ENCODE data around the gene ZNF480.

The ZNF480 gene

DNA sequence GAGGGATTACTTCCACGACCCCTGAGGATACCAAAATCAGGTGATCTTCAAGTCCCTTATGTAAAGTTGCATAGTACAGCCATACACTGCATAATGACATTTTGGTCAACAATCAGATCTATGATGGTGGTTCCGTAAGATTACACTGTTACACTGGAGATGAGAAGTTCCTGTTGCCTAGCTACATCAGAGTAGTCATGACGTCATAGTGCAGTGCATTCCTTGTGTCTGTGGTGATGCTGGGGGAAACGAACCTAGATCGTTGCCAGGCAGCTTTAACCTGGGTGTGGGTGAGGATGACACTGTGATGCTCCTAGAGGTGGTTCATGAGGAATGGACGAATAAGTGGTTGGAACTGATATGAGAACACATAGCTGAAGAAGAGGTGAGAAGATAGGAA, 48.2 kb downstream of the ZNF480 start:
- TF ChIP-seq, protein P1, sequence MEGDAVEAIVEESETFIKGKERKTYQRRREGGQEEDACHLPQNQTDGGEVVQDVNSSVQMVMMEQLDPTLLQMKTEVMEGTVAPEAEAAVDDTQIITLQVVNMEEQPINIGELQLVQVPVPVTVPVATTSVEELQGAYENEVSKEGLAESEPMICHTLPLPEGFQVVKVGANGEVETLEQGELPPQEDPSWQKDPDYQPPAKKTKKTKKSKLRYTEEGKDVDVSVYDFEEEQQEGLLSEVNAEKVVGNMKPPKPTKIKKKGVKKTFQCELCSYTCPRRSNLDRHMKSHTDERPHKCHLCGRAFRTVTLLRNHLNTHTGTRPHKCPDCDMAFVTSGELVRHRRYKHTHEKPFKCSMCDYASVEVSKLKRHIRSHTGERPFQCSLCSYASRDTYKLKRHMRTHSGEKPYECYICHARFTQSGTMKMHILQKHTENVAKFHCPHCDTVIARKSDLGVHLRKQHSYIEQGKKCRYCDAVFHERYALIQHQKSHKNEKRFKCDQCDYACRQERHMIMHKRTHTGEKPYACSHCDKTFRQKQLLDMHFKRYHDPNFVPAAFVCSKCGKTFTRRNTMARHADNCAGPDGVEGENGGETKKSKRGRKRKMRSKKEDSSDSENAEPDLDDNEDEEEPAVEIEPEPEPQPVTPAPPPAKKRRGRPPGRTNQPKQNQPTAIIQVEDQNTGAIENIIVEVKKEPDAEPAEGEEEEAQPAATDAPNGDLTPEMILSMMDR (IDR thresholded peaks at IDR 0.05; ENCODE audit: insufficient read depth, low read length, poor library complexity, severe bottlenecking): no peak
- H3K36me3 ChIP-seq (ENCODE audit: control insufficient read depth, insufficient read depth, low read length): no peaks in the 10 kb centered on the region
- no peaks in the 10 kb centered on the region for H3K27me3 ChIP-seq (replicated peaks; ENCODE audit: control insufficient read depth, insufficient read depth, low read length)
- no peak overlapping the region for H3K4me3 ChIP-seq (replicated peaks; ENCODE audit: low read depth, low read length)
- DNase-seq (ENCODE audit: extremely low read depth, insufficient read length): no peak

DNA sequence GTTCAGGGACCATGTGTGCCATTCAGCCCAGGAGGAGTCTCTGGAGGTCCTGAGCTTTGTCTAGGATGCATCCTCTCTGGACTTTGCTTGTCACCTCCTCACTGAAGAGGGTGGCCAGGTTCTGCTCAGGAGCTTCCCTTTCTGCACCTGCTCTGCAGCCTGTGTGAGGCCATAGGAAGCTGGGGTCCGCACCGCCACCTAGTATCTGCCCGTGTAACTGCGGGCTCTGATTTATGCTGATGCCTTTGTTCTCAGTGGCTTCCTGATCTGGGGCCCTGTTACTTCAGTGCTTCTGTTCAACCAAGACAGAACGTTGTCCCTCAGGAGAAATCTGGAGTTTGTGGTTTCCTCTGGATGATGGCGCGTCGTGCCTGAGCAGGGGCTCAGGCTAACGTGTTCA, 54.5 kb downstream of the ZNF480 start:
- no peak for DNase-seq (ENCODE audit: extremely low read depth, insufficient read length)
- H3K4me3 ChIP-seq (replicated peaks; ENCODE audit: low read depth, low read length): no peak overlapping the region
- H3K27me3 ChIP-seq (replicated peaks; ENCODE audit: control insufficient read depth, insufficient read depth, low read length): no peaks in the 10 kb centered on the region
- H3K36me3 ChIP-seq (ENCODE audit: control insufficient read depth, insufficient read depth, low read length): no peaks in the 10 kb centered on the region
- TF ChIP-seq, protein P1 (IDR thresholded peaks at IDR 0.05; ENCODE audit: insufficient read depth, low read length, poor library complexity, severe bottlenecking): no peak

DNA sequence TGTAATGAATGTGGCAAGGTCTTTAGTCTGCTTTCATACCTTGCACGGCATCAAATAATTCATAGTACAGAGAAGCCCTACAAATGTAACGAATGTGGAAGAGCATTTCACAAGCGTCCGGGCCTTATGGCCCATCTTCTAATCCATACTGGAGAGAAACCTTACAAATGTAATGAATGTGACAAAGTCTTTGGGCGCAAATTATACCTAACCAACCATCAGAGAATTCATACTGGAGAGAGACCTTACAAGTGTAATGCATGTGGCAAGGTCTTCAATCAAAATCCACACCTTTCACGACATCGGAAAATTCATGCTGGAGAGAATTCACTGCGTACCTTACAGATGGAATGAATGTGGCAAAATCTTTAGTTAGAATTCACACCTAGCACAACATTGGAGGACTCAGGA, 69.5 kb downstream of the ZNF480 start:
- Histone ChIP-seq H3K27me3 (replicated peaks; ENCODE audit: control insufficient read depth, insufficient read depth, low read length) (no peaks in the 10 kb centered on the region), H3K36me3 (ENCODE audit: control insufficient read depth, insufficient read depth, low read length) (no peaks in the 10 kb centered on the region), H3K4me3 (replicated peaks; ENCODE audit: low read depth, low read length) (no peak overlapping the region)
- TF ChIP-seq, protein P1 (IDR thresholded peaks at IDR 0.05; ENCODE audit: insufficient read depth, low read length, poor library complexity, severe bottlenecking): no peak
- DNase-seq (ENCODE audit: extremely low read depth, insufficient read length): no peak

DNA sequence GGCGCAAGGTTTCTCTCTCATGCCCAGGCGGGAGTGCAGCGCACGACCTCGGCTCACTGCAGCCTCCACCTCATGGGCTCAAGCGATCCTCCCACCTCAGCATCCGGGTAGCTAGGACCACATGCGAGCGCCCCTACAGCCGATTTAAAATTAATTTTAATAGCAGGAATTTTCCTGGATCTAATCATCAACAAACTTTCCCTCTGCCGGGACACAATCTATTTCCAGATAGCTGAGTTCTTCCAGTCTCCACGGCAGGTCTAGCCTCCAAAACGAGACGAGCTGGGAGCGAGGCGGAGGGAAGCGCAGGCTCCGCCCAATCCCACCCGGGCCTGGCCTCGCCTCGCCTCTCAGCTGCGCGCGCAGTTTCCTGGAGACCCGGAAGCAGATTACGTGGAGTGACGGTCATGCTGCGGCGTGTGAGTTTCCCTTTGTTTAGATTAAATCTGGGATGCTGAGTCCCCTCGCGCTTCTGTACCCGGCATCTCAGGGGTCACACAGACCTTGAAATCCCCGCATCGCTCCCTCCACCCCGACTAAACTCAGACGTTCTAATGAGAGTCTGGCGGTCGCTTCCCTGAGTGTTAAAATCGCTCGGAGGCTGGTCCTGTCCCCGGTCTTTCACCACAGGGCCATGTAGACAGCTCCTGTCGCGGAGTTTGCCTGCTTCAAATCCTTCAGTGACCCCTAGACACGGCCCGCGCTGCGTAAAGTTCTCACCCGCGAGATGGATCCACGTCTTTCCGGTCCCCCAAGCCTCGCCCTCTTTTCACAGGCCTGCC, 72.8 kb downstream of the ZNF480 start, which contains the start of gene ZNF880:
Gene ZNF880, plus strand, starts transcription at position 365 of the 782 bp plus-strand sequence. Its CDS starts 43 bp downstream, at position 408.
- Histone ChIP-seq H3K36me3 (ENCODE audit: control insufficient read depth, insufficient read depth, low read length) (peaks cover 2% of the 10 kb centered on the region), H3K4me3 (replicated peaks; ENCODE audit: low read depth, low read length) (peak within 1 kb of the TSS; percentile 71), H3K27me3 (replicated peaks; ENCODE audit: control insufficient read depth, insufficient read depth, low read length) (no peaks in the 10 kb centered on the region)
- DNase-seq (ENCODE audit: extremely low read depth, insufficient read length): peak; percentile 81
- TF ChIP-seq, protein P1 (IDR thresholded peaks at IDR 0.05; ENCODE audit: insufficient read depth, low read length, poor library complexity, severe bottlenecking): no peak

DNA sequence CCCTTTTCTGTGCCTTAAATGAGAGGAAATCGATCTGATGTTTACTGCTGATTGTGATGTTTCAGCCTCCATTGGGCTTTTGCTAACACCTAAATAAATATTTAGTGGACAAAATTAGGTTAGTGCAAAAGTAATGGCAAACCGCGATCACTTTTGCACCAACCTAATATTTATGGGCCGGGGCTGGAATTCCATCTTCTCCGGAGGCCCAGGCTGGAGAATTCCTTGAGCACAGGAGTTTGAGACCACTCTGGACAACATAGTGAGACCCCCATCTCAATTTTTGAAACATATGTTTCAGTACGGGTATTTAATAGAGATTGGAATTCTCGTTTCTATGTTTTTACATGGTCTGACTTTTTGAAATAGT, 73.4 kb downstream of the ZNF480 start:
- Histone ChIP-seq H3K4me3 (replicated peaks; ENCODE audit: low read depth, low read length) (peak overlapping the region; percentile 71), H3K36me3 (ENCODE audit: control insufficient read depth, insufficient read depth, low read length) (peaks cover 2% of the 10 kb centered on the region), H3K27me3 (replicated peaks; ENCODE audit: control insufficient read depth, insufficient read depth, low read length) (no peaks in the 10 kb centered on the region)
- TF ChIP-seq, protein P1 (IDR thresholded peaks at IDR 0.05; ENCODE audit: insufficient read depth, low read length, poor library complexity, severe bottlenecking): no peak
- DNase-seq (ENCODE audit: extremely low read depth, insufficient read length): no peak

All from GM06990 (cell line).